ENCODE results near the gene CTNNA1.
"Not testable (repeated sequence)": the region's sequence is repeated elsewhere in the genome, so short reads cannot be mapped to it uniquely, and the experiment has no call there.

DNA sequence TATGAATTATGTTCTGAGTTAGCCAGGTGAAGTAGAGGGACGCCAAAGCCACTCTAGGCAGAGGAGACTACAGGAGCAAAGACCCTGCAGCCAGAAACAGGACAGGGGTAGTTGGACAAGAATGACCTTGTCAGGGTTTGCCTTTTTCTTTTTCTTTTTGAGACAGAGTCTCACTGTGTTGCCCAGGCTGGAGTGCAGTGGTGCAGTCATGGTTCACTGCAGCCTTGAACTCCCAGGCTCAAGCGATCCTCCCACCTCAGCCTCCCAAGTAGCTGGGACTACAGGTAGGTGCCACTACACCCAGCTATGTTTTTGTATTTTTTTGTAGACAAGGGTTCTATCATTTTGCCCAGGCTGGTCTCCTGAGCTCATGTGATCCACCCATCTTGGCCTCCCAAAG, 1.9 kb upstream of the CTNNA1 start:
- TF ChIP-seq POLR2A (IDR thresholded peaks at IDR 0.05) = not testable (repeated sequence)
- TF ChIP-seq, protein P1, sequence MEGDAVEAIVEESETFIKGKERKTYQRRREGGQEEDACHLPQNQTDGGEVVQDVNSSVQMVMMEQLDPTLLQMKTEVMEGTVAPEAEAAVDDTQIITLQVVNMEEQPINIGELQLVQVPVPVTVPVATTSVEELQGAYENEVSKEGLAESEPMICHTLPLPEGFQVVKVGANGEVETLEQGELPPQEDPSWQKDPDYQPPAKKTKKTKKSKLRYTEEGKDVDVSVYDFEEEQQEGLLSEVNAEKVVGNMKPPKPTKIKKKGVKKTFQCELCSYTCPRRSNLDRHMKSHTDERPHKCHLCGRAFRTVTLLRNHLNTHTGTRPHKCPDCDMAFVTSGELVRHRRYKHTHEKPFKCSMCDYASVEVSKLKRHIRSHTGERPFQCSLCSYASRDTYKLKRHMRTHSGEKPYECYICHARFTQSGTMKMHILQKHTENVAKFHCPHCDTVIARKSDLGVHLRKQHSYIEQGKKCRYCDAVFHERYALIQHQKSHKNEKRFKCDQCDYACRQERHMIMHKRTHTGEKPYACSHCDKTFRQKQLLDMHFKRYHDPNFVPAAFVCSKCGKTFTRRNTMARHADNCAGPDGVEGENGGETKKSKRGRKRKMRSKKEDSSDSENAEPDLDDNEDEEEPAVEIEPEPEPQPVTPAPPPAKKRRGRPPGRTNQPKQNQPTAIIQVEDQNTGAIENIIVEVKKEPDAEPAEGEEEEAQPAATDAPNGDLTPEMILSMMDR (IDR thresholded peaks at IDR 0.05) = not testable (repeated sequence)

All from adrenal gland (tissue), 5 donors.